Measurements from ENCODE around the gene HDAC9.

Gene HDAC9

GRCh38 chr7:18993933-18994668 is 498.6 kb downstream of the HDAC9 start:
- Histone ChIP-seq H3K79me2 (ENCODE audit: low read length) (no peaks in the 10 kb centered on the region), H3K4me1 (ENCODE audit: low read length) (no peaks in the 10 kb centered on the region), H2AFZ (ENCODE audit: low read depth, low read length) (no peak overlapping the region), H3K9ac (ENCODE audit: low read length) (no peak overlapping the region), H3K4me2 (ENCODE audit: low read length) (no peak overlapping the region), H3K9me3 (ENCODE audit: insufficient read depth, low read length) (no peaks in the 10 kb centered on the region), H3K36me3 (replicated peaks; ENCODE audit: low read depth, low read length) (no peaks in the 10 kb centered on the region), H3K4me3 (ENCODE audit: low read length) (no peak overlapping the region), H3K27ac (ENCODE audit: low read length) (no peak overlapping the region), H3K27me3 (ENCODE audit: low read depth, low read length) (no peaks in the 10 kb centered on the region), H4K20me1 (ENCODE audit: insufficient read depth, low read length) (no peaks in the 10 kb centered on the region)
- no peak for TF ChIP-seq EZH2phosphoT487 (IDR thresholded peaks at IDR 0.05; ENCODE audit: low read depth)
- TF ChIP-seq, protein P1, sequence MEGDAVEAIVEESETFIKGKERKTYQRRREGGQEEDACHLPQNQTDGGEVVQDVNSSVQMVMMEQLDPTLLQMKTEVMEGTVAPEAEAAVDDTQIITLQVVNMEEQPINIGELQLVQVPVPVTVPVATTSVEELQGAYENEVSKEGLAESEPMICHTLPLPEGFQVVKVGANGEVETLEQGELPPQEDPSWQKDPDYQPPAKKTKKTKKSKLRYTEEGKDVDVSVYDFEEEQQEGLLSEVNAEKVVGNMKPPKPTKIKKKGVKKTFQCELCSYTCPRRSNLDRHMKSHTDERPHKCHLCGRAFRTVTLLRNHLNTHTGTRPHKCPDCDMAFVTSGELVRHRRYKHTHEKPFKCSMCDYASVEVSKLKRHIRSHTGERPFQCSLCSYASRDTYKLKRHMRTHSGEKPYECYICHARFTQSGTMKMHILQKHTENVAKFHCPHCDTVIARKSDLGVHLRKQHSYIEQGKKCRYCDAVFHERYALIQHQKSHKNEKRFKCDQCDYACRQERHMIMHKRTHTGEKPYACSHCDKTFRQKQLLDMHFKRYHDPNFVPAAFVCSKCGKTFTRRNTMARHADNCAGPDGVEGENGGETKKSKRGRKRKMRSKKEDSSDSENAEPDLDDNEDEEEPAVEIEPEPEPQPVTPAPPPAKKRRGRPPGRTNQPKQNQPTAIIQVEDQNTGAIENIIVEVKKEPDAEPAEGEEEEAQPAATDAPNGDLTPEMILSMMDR (IDR thresholded peaks at IDR 0.05; ENCODE audit: low read depth, low read length), result no peak

DNA sequence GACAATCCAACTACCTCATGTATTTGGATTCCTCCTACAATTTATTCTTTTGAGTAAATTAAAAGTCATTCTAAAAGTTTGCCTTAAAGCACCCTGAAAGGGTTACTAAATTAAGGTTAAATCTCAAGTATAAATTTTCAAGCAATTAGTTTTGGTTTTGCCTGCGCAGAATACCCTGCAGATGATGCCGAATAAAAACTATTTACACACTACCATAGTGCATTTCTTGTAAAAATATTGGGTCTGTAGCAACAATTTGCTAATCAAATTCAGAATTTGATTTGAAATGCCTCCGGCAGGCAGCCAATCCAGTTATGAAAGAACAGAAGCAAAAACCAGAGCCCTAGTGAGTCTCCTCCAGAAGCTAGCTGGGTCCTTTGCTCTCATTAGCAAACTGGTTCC is 499.7 kb downstream of the HDAC9 start:
- Histone ChIP-seq H3K36me3 (replicated peaks; ENCODE audit: low read depth, low read length) (no peaks in the 10 kb centered on the region), H3K4me3 (ENCODE audit: low read length) (no peak overlapping the region), H3K4me1 (ENCODE audit: low read length) (no peaks in the 10 kb centered on the region), H3K79me2 (ENCODE audit: low read length) (no peaks in the 10 kb centered on the region), H4K20me1 (ENCODE audit: insufficient read depth, low read length) (no peaks in the 10 kb centered on the region), H3K9me3 (ENCODE audit: insufficient read depth, low read length) (no peaks in the 10 kb centered on the region), H3K4me2 (ENCODE audit: low read length) (no peak overlapping the region), H2AFZ (ENCODE audit: low read depth, low read length) (no peak overlapping the region), H3K9ac (ENCODE audit: low read length) (no peak overlapping the region), H3K27me3 (ENCODE audit: low read depth, low read length) (no peaks in the 10 kb centered on the region), H3K27ac (ENCODE audit: low read length) (no peak overlapping the region)
- no peak for TF ChIP-seq EZH2phosphoT487 (IDR thresholded peaks at IDR 0.05; ENCODE audit: low read depth)
- TF ChIP-seq, protein P1 (IDR thresholded peaks at IDR 0.05; ENCODE audit: low read depth, low read length), result no peak

- Histone ChIP-seq H2AFZ (ENCODE audit: low read depth, low read length) (no peak overlapping the region), H3K79me2 (ENCODE audit: low read length) (no peaks in the 10 kb centered on the region), H3K4me1 (ENCODE audit: low read length) (no peaks in the 10 kb centered on the region), H3K36me3 (replicated peaks; ENCODE audit: low read depth, low read length) (no peaks in the 10 kb centered on the region), H3K27ac (ENCODE audit: low read length) (no peak overlapping the region), H3K9me3 (ENCODE audit: insufficient read depth, low read length) (no peaks in the 10 kb centered on the region), H3K27me3 (ENCODE audit: low read depth, low read length) (no peaks in the 10 kb centered on the region), H3K4me3 (ENCODE audit: low read length) (no peak overlapping the region), H3K9ac (ENCODE audit: low read length) (no peak overlapping the region), H3K4me2 (ENCODE audit: low read length) (no peak overlapping the region), H4K20me1 (ENCODE audit: insufficient read depth, low read length) (no peaks in the 10 kb centered on the region)
- TF ChIP-seq EZH2phosphoT487 (IDR thresholded peaks at IDR 0.05; ENCODE audit: low read depth), result no peak
- TF ChIP-seq, protein P1 (IDR thresholded peaks at IDR 0.05; ENCODE audit: low read depth, low read length), result no peak
These were observed 500.4 kb downstream of the HDAC9 start for GRCh38 chr7:18995811-18996426.

DNA sequence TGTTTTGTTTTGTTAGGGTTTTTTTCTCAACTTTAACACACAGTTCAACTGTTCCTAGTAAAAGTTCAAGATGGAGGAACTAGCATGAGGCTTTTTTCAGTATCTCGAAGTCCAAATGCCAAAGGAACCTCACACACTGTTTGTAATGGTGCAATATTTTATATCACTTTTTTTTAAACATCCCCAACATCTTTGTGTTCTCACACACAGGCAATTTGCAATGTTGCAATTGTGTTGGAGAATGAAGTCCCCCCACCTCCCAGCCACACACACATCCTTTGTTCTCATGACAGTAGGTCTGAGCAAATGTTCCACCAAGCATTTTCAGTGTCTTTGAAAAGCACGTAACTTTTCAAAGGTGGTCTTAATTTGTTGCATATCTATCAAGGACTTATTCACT is 501.0 kb downstream of the HDAC9 start:
- no peaks in the 10 kb centered on the region for H4K20me1 ChIP-seq (ENCODE audit: insufficient read depth, low read length)
- no peak overlapping the region for H3K4me3 ChIP-seq (ENCODE audit: low read length)
- H3K9me3 ChIP-seq (ENCODE audit: insufficient read depth, low read length), result no peaks in the 10 kb centered on the region
- H3K27ac ChIP-seq (ENCODE audit: low read length), result no peak overlapping the region
- no peaks in the 10 kb centered on the region for H3K36me3 ChIP-seq (replicated peaks; ENCODE audit: low read depth, low read length)
- no peaks in the 10 kb centered on the region for H3K27me3 ChIP-seq (ENCODE audit: low read depth, low read length)
- TF ChIP-seq EZH2phosphoT487 (IDR thresholded peaks at IDR 0.05; ENCODE audit: low read depth), result no peak
- TF ChIP-seq, protein P1 (IDR thresholded peaks at IDR 0.05; ENCODE audit: low read depth, low read length), result no peak
- no peaks in the 10 kb centered on the region for H3K4me1 ChIP-seq (ENCODE audit: low read length)
- no peak overlapping the region for H3K9ac ChIP-seq (ENCODE audit: low read length)
- H3K79me2 ChIP-seq (ENCODE audit: low read length), result no peaks in the 10 kb centered on the region
- no peak overlapping the region for H2AFZ ChIP-seq (ENCODE audit: low read depth, low read length)
- no peak overlapping the region for H3K4me2 ChIP-seq (ENCODE audit: low read length)

Measured in OCI-LY3 (cell line).